HepG2 (cell line): ENCODE results near the gene SNN. TPM values are rescaled to one million over a fixed set of nuclear protein-coding genes. Genes with fewer than 3 reads are reported as not detected.

Experiments
- ARID5B ChIP-seq: IDR thresholded peaks from 2 replicates; pipeline ENCODE4 v1.4.0; 2020; ENCODE audit warnings: mild to moderate bottlenecking, missing genetic modification reagents
- FOXK2 ChIP-seq: fragments of 450-650 bp; IDR thresholded peaks from 2 replicates; pipeline ENCODE4 v1.6.1; 2016
- KDM1A ChIP-seq: IDR thresholded peaks from 2 replicates; pipeline ENCODE4 v1.6.1; 2016; ENCODE audit warnings: missing compliant biosample characterization
- MIER2 ChIP-seq: IDR thresholded peaks from 2 replicates; pipeline ENCODE4 v1.6.1; 2016; ENCODE audit warnings: missing biosample characterization, missing genetic modification reagents
- NFAT5 ChIP-seq: sonication (generic); formaldehyde crosslinking; IDR thresholded peaks from 2 replicates; pipeline ENCODE4 v1.4.0; 2020; ENCODE audit warnings: missing genetic modification reagents
- NFKBIZ ChIP-seq: IDR thresholded peaks from 2 replicates; pipeline ENCODE4 v1.6.1; 2018; ENCODE audit warnings: missing genetic modification reagents, missing compliant biosample characterization
- PATZ1 ChIP-seq: sonication (generic); formaldehyde crosslinking; IDR thresholded peaks from 2 replicates; pipeline ENCODE4 v1.4.0; 2020; ENCODE audit warnings: missing genetic modification reagents
- PTBP1 ChIP-seq: fragments of 200-400 bp; formaldehyde crosslinking; IDR thresholded peaks from 2 replicates; pipeline ENCODE4 v1.6.1; 2018; ENCODE audit warnings: low read length, low read depth; ENCODE audit not compliant: poor library complexity, severe bottlenecking
- SIX4 ChIP-seq: sonication (generic); formaldehyde crosslinking; IDR thresholded peaks from 2 replicates; pipeline ENCODE4 v1.4.0; 2020; ENCODE audit warnings: missing genetic modification reagents
- SKI ChIP-seq: fragments of 450-650 bp; IDR thresholded peaks from one replicate; pipeline ENCODE4 v1.6.1; 2018; ENCODE audit warnings: mild to moderate bottlenecking; ENCODE audit not compliant: partially characterized antibody
- TSC22D2 ChIP-seq: sonication (generic); formaldehyde crosslinking; IDR thresholded peaks from 2 replicates; pipeline ENCODE4 v1.5.1; 2020; ENCODE audit warnings: missing genetic modification reagents, mild to moderate bottlenecking, borderline replicate concordance
- ZNF232 ChIP-seq: sonication (generic); formaldehyde crosslinking; IDR thresholded peaks from 2 replicates; pipeline ENCODE4 v1.4.0; 2020; ENCODE audit warnings: missing genetic modification reagents, borderline replicate concordance
- ZNF280B ChIP-seq: sonication (generic); formaldehyde crosslinking; IDR thresholded peaks from 2 replicates; pipeline ENCODE4 v1.5.0; 2020; ENCODE audit warnings: missing genetic modification reagents, mild to moderate bottlenecking, borderline replicate concordance
- ZNF34 ChIP-seq: sonication (generic); formaldehyde crosslinking; IDR thresholded peaks from 2 replicates; pipeline ENCODE4 v1.4.0; 2020; ENCODE audit warnings: mild to moderate bottlenecking, missing genetic modification reagents, borderline replicate concordance
- ZNF547 ChIP-seq: sonication (generic); formaldehyde crosslinking; IDR thresholded peaks from 2 replicates; pipeline ENCODE4 v1.5.1; 2020; ENCODE audit warnings: mild to moderate bottlenecking, missing genetic modification reagents
- ZNF776 ChIP-seq: sonication (generic); formaldehyde crosslinking; IDR thresholded peaks from 2 replicates; pipeline ENCODE4 v1.4.0; 2020; ENCODE audit warnings: mild to moderate bottlenecking, missing genetic modification reagents
- polyA plus RNA-seq, 8 experiments: library from polyadenylated mRNA; depleted of rRNA in 3 of 8; stranded (reverse) in 7 of 8; unstranded in 1 of 8; fragments of >200 nt; fragmentation: Illumina TruSeq in 4 of 8; extraction: Trizol in 4 of 8; gene quantifications; 2 replicates each; pipeline versions ENCODE4 v1.2.1 to v1.2.3, GENCODE V29; 2011 to 2016; ENCODE audit warnings: low read depth in 4 of 8, missing spikeins in 1 of 8, mixed read lengths in 1 of 8; ENCODE audit not compliant: insufficient read depth in 1 of 8
- total RNA-seq, 5 experiments: library from RNA; depleted of rRNA; stranded (reverse); fragments of >200 nt; fragmentation: Illumina TruSeq; extraction: Trizol; gene quantifications; 2 replicates each; pipeline ENCODE4 v1.2.3, GENCODE V29; 2016; ENCODE audit warnings: low read depth in 1 of 5

SNN gene
- total and polyA plus RNA-seq, 2 of the 13 experiments (the other 11 are each of a cell fraction or from before 2014, with no cell fraction given): 5.2 to 8.4 TPM

- TF ChIP-seq ARID5B (CRISPR knock-in tag) (no peak), KDM1A (no peak), MIER2 (CRISPR knock-in tag) (no peak), PTBP1 (no peak), SKI (no peak), ZNF280B (CRISPR knock-in tag) (0 out of 2 replicates have a peak, but pooled peaks have one; percentile 30), NFAT5 (CRISPR knock-in tag) (no peak), ZNF776 (CRISPR knock-in tag) (no peak), ZNF34 (CRISPR knock-in tag) (no peak), SIX4 (CRISPR knock-in tag) (no peak), FOXK2 (no peak), ZNF232 (CRISPR knock-in tag) (no peak), ZNF547 (CRISPR knock-in tag) (no peak), NFKBIZ (no peak), PATZ1 (no peak), TSC22D2 (no peak)
Observed at GRCh38 chr16:11621920-11622651, 46.2 kb upstream of the SNN start (continued).
